ENCODE results near the gene CORIN.
"Not testable (repeated sequence)": the region's sequence is repeated elsewhere in the genome, so short reads cannot be mapped to it uniquely, and the experiment has no call there.

Gene CORIN

GRCh38 chr4:47562297-47562696, 275.6 kb downstream of the CORIN start:
- DNase-seq (ENCODE audit: low read depth): no peak

DNA sequence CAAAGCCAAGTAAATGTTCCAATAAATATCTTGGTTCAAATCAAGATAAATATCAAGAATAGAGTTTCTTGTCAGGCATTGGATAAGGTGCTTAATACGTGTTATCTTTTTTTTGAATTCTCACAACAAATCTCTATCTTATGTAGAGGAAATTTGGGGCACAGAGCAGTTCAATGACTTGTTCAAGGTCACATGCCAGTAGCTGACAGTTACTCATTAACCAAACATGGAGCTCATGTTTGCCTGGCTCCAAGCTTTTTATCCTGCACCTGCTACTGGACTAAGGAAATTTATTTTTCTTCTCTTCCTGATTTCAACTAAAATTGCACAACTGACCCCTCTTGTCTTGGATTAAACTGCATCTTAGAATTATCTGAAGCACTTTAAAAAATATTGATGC, 276.5 kb downstream of the CORIN start:
- DNase-seq (ENCODE audit: low read depth): no peak

- DNase-seq (ENCODE audit: low read depth): no peak
Observed at GRCh38 chr4:47560682-47561081, 277.2 kb downstream of the CORIN start.

DNA sequence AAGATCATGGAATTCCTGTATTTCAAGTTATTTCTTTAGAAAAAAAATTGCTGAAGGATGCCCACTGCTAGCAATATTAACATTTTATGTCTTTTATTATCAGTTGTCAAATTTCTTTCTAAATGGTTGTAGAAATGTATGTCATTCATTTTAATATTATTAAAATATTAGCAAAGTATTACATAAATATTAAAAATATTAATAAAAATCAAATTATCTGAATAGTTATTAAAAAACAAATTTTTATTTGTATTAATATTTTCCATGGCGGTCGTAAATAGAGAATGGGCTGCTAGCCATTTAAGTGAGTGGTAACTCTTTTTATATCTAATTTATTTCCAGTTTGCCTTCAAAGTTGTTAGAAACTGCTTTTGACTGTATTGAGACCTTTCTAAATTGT, 280.6 kb downstream of the CORIN start:
- no peak for DNase-seq (ENCODE audit: low read depth)

- DNase-seq (ENCODE audit: low read depth): not testable (repeated sequence)
Observed at GRCh38 chr4:47555920-47556319, 281.9 kb downstream of the CORIN start.

DNA sequence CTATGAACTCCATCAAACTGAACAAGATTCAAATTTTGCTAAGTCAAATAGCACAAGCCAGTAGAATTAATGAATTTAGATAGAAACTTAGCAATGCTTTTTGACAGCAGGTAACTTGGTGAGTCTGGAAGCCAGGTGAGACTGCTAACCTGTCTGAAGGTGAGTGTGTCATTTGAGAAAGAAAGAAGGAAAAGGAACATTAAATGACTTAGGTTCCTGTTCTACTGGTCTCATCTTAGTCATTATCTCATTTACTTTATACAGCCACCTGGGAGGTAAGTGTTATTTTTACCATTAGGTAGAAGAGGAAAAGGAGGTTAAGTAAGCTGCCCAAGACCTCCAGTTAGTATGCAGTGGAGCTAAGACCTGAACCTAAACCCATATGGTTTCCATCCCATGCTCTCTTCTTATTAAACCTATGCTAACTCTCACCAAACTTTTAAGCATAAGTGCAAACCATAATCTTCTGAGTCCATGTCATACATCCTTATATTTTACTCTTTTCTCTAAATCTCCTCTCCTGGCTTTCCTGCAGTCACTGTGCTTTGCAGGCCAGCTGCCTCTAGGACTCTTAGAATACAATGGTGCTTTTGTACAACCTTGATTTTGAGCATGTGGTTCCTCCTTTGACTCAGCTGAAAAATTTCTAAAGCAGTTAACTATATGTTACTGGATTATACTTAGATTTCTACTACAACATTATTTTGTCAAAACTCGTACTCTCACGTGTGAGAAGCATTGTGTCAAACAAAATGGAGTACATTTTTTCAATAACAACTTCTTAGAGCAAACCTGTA, 284.3 kb downstream of the CORIN start:
- no peak for DNase-seq (ENCODE audit: low read depth)

- no peak for DNase-seq (ENCODE audit: low read depth)
Observed at GRCh38 chr4:47551682-47552081, 286.2 kb downstream of the CORIN start.

DNA sequence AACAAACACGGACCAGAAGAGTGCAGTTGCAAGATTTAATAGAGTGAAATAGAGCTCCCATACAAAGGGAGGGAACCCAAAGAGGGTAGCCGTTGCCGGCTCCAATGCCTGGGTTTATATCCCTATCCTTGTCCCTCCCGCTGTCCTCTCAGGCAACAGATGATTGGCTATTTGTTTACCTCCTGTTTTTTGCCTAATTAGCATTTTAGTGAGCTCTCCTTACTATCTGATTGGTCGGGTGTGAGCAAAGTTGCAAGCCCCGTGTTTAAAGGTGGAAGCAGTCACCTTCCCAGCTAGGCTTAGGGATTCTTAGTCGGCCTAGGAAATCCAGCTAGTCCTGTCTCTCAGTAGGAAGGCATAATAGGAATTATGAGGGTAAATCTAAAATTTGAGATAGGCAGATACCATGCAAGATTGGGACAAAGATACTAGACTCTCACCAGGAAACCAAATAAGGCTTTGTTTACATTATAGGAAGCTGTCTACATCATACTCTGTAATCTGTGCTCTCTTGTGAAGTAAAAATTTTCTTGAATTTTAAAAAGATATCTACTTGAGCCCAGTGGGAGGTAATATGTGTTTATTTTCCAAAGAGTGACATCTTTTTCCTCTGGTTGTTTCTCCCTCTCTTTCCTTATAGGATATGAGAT, 286.8 kb downstream of the CORIN start:
- DNase-seq (ENCODE audit: low read depth): no peak

GRCh38 chr4:47550357-47550756, 287.5 kb downstream of the CORIN start:
- DNase-seq (ENCODE audit: low read depth): not testable (repeated sequence)
